Ammon's horn (tissue), 1 donor: ENCODE results near the gene CEP250.
"Not testable (repeated sequence)": the region's sequence is repeated elsewhere in the genome, so short reads cannot be mapped to it uniquely, and the experiment has no call there.

ENCODE experiments used
- DNase-seq: peaks from one replicate; pipeline ENCODE4 v3.0.0-alpha.2; 2016; ENCODE audit warnings: low spot score

CEP250 gene

DNA sequence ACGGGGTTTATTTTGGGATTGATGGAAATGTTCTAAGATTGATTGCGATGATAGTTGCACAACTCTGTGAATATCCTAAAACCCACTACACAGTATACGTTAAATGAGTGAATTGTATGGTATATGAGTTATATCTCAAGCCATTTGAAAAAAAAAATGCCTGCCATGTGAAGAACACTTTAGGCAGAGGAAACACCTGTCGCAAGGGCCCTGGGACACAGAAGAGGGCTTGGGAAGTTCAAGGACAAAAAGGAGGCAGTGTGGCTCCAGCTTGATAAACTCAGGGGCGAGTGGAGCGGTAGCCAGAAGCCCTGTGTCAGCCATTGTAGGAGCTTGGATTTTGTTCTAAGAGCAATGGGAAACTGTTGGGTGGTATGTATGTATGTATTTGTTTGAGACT, 37.0 kb downstream of the CEP250 start:
- no peak for DNase-seq

DNA sequence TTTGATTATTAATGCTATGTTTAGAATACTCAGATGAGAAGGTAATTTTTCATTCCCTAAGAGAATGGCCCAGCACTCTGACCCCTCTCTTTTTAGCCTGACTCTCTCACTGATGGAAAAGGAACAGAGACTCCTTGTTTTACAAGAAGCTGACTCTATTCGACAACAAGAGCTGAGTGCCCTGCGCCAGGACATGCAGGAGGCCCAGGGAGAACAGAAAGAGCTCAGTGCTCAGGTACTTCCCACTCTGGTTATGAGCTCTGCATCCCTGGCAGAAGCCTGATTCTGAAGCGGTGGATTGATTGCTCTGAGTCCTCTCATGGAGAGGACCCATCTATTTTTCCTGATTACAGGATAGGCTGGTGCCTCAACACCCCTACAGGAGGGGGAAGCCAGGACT, 41.1 kb downstream of the CEP250 start:
- DNase-seq: no peak

DNA sequence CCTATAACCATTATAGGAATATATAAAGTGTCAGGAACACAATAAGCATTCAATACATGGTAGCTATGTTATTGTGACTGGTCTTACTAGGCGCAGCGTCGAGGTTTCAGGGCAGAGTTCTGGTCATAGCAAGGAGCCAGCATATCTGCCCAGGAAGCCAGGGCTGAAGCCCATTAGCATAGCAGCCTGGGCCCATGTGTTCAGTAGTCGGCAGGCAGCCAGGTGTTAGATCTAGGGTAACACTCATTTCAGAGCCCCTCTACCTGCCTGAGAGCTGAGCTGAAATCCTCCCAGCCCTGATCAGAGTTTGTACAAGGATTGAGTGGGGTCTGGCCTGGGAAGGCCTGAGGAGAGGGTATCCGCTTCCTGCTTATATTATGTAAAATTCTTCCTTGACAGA, 41.9 kb downstream of the CEP250 start:
- DNase-seq: no peak

DNA sequence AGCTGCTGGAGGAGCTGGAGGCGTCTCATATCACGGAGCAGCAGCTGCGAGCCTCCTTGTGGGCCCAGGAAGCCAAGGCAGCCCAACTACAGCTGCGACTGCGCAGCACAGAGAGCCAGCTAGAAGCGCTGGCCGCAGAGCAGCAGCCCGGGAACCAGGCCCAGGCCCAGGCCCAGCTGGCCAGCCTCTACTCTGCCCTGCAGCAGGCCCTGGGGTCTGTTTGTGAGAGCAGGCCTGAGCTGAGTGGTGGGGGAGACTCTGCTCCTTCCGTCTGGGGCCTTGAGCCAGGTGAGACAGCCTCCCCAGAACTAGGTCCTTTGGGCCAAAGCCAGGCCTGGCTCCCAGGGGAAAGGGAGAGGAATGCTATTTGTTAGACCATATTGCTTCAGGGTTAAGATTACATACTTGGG, 42.4 kb downstream of the CEP250 start:
- peak; percentile 83 for DNase-seq

DNA sequence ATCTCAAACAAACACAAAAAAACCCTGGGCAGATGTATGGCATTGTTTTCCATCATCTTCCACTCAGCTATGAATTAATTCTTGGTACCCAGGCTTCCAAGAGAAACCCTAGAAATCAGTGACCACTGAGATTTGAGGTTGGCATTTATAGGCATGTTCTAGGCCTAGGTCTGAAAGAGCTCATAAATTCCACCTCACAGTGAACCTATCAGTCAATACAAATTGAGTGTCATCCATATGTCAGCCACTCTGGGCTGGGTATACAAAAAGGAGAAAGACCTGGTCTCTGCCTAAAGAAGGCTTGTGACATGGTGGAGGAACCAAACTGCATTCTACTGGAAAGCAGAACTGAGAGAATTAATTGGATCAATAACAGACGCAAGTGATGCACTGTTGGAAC, 43.9 kb downstream of the CEP250 start:
- no peak for DNase-seq

DNA sequence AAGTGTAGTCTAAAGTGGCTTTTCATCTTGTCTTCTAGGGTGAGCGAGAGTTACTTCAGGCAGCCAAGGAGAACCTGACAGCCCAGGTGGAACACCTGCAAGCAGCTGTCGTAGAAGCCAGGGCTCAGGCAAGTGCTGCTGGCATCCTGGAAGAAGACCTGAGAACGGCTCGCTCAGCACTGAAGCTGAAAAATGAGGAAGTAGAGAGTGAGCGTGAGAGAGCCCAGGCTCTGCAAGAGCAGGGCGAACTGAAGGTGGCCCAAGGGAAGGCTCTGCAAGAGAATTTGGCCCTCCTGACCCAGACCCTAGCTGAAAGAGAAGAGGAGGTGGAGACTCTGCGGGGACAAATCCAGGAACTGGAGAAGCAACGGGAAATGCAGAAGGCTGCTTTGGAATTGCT, 47.0 kb downstream of the CEP250 start:
- no peak for DNase-seq

DNA sequence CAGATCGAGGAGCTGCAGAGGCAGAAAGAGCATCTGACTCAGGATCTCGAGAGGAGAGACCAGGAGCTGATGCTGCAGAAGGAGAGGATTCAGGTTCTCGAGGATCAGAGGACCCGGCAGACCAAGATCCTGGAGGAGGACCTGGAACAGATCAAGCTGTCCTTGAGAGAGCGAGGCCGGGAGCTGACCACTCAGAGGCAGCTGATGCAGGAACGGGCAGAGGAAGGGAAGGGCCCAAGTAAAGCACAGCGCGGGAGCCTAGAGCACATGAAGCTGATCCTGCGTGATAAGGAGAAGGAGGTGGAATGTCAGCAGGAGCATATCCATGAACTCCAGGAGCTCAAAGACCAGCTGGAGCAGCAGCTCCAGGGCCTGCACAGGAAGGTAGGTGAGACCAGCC, 47.9 kb downstream of the CEP250 start:
- DNase-seq: no peak

DNA sequence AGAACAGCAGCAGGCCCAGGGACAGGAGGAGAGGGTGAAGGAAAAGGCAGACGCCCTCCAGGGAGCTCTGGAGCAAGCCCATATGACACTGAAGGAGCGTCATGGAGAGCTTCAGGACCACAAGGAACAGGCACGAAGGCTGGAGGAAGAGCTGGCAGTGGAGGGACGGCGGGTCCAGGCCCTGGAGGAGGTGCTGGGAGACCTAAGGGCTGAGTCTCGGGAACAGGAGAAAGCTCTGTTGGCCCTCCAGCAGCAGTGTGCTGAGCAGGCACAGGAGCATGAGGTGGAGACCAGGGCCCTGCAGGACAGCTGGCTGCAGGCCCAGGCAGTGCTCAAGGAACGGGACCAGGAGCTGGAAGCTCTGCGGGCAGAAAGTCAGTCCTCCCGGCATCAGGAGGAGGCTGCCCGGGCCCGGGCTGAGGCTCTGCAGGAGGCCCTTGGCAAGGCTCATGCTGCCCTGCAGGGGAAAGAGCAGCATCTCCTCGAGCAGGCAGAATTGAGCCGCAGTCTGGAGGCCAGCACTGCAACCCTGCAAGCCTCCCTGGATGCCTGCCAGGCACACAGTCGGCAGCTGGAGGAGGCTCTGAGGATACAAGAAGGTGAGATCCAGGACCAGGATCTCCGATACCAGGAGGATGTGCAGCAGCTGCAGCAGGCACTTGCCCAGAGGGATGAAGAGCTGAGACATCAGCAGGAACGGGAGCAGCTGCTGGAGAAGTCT, 48.6 kb downstream of the CEP250 start:
- DNase-seq: peak; percentile 50

DNA sequence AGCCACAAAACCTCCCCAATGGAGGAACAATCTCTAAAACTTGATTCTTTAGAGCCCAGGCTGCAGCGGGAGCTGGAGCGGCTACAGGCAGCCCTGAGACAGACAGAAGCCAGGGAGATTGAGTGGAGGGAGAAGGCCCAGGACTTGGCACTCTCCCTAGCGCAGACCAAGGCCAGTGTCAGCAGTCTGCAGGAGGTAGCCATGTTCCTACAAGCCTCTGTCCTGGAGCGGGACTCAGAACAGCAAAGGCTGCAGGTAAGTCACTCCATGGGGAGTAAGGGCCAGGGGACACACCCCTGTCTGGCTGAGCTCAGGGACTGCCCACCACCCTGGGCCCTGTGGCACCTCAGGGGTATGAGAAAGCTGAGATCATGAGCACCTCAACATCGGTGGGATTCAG, 49.4 kb downstream of the CEP250 start:
- DNase-seq: no peak

DNA sequence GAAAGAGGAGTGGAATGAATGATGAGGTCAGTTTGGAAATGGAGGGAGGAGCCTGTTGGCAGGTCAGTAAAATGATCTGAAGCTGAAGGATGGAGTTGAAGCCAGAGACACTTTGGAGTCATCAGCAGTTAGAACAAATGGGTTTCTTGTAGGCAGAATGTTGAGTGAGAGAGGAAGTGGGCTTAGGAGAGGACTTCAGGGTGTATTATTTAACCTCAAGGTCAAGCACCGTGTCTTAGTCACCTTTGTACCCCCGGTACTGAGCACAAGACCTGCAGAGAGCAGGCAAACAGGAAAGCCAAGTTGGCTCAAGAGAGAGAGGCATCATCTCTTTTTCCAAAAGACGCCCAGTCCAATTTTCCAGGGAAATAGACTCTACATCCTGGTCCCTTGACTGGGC, 50.8 kb downstream of the CEP250 start:
- DNase-seq: no peak

DNA sequence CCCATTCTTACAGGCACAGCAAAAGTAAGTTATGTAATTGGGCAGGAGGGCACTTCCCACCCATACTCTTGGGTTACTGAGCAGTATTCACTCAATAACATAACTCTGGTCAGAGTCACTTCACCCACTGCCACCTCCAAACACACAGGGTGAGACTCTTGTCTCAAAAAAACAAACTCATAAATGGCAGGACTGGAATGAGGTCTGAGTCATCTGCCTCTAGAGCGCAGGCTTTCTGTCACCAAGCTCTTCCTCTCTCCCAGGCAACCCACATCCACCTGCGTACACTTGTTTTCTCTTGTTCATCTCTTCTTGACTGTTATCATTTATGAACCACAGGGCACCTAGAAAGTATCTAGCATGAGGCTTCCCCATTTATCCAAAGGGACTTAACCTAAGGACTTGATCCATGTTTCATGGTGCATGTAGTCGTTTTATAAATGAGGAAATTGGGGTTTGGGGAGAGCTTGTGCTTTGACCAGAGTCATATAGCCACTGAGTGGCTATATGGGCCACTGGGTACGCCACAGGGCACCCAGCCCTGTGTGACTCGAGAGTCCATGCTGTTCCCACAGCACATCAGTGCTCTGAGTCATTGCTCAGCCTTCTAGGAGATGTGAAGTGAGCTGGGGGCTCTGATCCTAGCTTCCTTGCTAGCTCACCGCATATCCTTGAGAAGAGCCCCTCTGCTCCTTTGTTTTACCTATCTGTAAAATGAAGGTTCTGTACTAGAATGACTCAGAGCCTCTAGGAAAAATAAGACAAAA, 51.7 kb downstream of the CEP250 start:
- DNase-seq: peak; percentile 32

DNA sequence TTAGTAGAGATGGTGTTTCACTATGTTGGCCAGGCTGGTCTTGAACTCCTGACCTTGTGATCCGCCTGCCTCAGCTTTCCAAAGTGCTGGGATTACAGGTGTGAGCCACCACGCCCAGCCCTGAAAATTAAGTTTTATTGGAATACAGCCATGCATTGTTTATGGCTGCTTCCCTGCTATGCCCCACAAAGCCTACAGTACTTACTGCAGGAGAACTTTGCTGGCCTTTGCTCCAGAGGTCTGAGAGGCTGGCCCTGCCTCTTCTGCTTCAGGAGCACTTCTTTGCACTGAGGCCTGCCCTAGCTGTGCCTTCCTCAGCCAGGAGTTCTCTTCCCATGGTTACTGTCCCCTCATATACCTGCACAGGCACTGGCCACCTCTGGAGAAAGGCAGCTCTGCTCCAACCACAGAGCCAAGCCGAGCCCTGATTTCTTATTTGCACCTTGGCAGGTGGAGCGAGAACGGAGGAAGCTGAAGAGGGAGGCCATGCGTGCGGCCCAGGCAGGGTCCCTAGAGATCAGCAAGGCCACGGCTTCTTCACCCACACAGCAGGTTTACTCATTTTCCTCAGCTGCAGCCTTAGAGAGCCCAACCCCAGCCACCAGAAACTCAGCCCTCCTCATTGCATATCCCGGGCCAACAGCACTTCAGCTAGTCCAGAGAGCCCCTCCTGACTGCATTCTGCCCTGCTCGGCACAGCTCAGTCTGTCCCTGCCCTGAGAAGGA, 53.3 kb downstream of the CEP250 start:
- DNase-seq: no peak

DNA sequence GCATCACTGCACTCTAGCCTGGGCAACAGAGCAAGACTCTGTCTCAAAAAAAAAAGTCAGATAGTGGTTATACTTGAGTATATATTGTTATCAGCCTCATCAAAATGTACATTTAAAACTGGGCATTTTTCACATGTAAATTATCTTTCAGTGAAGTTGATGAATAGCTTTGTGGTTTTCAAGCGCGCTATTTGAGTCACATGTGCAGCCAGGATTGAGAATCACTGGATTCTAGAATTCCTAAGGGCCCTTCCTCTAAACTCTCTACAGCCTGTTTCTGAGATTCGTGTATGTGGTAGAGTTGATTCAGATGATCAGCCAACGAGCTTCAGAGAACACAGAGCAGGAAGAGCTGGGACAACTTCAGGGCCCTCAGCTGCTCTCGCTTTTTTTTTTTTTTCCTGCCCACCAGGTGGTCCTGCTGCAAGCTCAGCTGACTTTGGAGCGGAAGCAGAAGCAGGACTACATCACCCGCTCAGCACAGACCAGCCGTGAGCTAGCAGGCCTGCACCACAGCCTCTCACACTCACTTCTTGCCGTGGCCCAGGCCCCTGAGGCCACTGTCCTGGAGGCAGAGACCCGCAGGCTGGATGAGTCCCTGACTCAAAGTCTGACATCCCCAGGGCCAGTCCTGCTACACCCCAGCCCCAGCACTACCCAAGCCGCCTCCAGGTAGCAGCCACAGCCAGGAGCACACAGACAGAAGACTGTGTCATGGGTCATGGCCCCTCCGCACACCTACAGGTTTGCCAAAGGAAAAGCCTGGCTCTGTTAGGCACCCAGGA, 55.7 kb downstream of the CEP250 start:
- no peak for DNase-seq

DNA sequence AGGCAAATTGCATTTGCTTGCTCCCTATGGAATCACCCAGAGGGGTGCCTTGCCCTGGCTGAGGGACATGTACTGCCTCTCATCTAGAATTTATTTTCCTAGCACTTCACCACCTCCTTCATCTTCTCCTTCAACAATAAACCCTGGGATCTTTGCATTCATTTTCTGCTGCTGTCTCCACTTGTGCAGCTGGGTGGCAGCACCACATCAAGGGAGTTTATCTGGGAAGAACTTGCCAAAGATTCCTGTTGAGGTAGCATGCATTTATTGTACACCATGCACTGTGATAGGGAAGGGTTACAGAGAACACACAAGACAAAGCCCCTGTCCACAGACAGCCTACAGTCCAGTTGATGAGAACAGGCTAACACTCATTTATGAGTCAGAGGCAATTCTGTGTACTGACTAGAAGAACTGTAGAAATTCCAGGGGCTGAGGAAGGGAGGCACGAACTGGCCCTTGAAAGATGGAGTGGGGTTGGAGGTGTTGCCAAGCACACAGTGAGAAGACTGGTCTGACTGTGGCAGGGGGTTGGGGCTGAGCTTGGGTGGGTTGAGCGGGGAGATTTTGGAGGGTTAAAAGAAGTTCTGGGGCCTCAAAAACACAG, 56.5 kb downstream of the CEP250 start:
- DNase-seq: peak; percentile 65

DNA sequence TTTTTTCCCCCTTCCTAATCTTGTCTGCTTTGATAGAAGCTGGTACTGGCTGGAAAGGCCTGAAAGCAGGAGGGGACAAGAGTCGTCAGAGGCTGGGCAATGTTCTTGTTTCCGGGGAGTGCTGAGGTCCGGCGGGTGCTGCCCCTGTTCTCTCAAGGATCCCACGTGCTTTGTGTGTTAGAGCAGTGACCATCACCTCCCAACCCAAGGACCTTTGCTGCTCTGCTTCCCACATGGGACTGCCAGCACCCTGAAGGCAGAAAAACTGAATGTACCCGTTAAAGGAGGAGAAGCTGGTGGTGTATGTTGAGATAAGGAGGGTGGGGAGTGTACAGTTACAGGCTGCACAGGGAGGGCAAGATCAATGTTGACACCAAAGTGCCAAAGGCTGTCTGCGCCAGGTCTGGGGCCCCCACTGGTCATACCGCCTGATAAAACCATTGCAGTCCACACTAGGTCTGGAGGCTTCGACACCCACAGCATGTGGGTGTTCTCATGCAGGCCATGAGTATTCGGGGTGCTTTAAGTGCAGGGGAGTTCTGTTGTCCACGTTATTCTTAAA, 59.1 kb downstream of the CEP250 start:
- no peak for DNase-seq

DNA sequence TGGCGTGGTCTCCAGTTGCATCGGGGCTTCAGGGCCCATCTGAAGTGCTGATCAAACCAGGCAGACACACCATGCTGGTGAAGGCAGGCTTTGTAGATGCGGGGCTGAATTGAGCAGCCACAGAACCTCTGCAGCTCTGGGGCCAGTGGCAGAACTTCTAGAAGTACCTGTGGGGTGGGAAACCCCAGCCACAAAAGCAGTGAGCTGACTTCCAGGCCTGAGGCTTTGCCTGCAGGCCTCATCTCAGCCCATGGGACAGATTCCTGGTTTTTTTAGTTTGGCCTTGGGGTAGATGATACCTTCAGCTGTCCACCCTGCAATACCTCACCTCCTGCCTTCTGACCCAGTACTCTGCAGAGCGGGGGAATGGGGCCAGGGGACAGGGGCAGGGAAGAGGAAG, 59.9 kb downstream of the CEP250 start:
- no peak for DNase-seq

DNA sequence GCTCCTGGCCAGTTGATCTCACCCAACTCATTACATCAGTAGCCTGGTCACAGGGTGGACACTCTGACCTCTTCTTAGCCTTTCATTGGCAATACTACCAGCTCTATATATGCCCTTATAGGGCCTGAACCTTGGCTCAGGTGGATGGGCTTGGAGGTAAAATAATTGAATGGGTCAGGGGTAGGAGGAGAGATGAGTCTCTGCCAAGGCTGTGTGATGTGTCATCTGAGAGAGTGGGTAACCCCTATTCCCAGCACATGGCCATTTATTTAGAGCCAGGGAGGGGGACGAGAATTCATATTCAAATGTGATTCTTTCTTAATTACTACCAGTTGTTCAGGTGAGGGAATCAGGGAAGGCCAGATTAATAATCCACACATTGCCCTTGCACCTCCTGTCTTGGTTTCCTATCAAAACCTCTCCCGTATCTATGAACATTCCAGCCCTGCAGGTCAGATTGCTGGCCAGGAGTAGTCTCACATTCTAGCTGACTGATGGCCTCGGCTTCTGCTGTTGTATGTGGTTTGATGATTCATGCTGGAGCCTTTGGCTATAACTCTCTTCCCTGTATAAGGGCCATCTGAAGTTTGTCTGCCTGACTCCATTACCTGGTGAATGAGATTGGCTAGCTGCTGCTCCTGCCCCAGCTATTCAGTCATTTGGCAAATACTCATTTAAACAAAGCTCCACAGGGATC, 60.7 kb downstream of the CEP250 start:
- DNase-seq: no peak

DNA sequence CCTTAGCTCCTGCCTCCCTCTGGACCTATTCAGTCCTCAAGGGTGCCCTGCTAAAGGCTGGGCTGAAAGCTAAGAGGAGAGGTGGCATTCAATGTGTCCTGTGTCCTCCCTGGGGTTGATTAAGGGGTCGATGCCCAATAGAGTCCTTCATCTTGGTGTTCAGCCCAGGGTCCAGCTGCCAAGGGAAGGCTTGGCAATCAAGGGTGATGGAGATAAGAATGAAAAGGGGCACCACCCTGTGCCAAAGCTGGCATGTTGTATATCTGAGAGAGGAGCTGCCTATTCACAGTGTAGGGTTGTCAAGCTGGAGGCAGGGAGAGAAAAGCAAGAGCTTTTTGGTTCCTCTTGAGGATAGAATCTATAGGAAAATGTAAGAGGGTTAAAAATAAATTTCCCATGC, 61.7 kb downstream of the CEP250 start:
- no peak for DNase-seq

DNA sequence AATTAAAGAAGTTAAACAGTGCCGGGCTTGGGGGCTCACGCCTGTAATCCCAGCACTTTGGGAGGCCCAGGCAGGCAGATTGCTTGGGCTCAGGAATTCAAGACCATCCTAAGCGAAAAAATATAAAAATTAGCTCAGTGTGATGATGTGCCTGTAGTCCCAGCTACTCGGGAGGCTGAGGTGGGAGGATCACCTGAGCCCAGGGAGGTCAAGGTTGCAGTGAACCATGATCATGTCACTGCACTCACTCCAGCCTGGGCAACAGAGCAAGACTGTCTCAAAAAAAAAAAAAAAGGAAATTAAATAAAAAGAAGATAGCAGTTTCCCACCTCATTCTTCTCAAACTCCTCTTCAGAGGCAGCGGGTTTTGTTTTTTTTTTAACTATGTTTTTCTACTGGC, 62.4 kb downstream of the CEP250 start:
- DNase-seq: not testable (repeated sequence)

DNA sequence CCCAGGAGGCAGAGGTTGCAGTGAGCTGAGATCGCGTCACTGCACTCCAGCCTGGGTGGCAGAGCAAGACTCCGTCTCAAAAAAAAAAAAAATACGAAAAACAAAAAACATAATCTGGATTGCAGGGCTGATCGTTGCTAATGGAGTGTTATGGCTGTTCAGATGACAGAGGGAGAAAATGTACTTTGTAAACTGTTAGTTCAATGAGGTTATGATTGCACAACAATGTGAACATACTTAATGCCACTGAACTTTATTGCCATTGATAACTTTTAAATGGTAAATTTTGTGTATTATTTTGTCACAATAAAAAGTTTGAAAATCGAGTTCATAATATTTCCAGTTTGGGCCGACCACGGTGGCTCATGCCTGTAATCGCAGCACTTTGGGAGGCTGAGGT, 63.6 kb downstream of the CEP250 start:
- DNase-seq: no peak
